ENCODE measurements around the gene ARID5A.
"Not testable (repeated sequence)": the region's sequence is repeated elsewhere in the genome, so short reads cannot be mapped to it uniquely, and the experiment has no call there.

The ARID5A gene

DNA sequence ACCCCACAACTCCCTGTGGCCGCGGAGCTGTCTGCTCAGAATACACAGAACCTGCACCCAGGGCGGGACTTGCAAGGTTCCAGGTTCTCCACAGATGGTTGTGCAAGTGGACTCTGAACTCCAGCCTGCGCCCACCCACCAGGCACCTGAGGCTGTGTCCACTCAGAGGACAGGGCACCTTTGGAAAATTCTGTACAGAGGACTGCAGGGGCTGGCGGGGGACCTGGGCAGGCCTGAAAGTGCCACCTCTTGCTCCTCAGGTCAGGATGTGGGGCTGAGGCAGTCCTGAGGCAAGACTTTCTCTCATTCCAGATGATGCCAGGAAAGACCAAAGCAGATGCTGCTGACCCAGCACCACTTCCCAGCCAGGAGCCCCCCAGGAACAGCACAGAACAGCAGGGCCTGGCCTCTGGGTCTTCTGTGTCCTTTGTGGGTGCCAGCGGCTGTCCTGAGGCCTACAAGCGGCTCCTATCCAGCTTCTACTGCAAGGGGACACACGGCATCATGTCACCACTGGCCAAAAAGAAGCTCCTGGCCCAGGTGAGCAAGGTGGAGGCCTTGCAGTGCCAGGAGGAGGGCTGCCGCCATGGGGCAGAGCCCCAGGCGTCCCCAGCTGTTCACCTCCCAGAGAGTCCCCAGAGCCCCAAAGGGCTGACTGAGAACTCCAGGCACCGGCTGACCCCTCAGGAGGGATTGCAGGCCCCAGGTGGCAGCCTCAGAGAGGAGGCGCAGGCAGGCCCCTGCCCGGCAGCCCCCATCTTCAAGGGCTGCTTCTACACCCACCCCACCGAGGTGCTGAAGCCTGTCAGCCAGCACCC is 14.4 kb downstream of the ARID5A start:
- Histone ChIP-seq H3K4me3 (ENCODE audit: insufficient read depth, low read depth, low read length) (no peak overlapping the region), H3K9me3 (ENCODE audit: control insufficient read depth, low read length) (no peaks in the 10 kb centered on the region), H3K27me3 (ENCODE audit: control insufficient read depth, insufficient read depth, low read length, poor library complexity, severe bottlenecking) (no peaks in the 10 kb centered on the region), H3K36me3 (ENCODE audit: control insufficient read depth, insufficient read depth, low read length) (no peaks in the 10 kb centered on the region), H3K4me1 (ENCODE audit: control insufficient read depth, insufficient read depth, low read length) (no peaks in the 10 kb centered on the region), H3K27ac (ENCODE audit: insufficient read depth, low read depth, low read length, poor library complexity, severe bottlenecking) (no peak overlapping the region)
- WGBS, 2 experiments, result 89 to 92% methylated on average over 14 of the region's 14 CpGs

DNA sequence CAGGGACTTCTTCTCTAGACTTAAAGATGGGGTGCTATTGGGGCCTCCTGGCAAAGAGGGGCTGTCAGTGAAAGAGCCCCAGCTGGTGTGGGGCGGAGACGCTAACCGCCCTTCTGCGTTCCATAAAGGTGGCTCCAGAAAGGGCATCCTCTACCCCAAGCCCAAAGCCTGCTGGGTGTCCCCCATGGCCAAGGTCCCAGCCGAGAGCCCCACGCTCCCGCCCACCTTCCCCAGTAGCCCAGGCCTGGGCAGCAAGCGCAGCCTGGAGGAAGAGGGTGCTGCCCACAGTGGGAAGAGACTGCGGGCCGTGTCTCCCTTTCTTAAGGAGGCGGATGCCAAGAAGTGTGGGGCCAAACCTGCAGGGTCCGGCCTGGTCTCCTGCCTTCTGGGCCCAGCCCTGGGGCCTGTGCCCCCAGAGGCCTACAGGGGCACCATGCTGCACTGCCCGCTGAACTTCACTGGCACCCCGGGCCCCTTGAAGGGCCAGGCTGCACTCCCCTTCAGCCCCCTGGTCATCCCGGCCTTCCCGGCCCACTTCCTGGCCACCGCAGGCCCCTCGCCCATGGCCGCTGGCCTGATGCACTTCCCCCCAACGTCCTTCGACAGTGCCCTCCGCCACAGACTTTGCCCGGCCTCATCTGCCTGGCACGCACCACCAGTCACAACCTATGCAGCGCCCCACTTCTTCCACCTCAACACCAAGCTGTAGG is 15.2 kb downstream of the ARID5A start:
- 94% methylated on average over 25 of the region's 25 CpGs for WGBS, 2 experiments
- no peak overlapping the region for H3K4me3 ChIP-seq (ENCODE audit: insufficient read depth, low read depth, low read length)
- no peaks in the 10 kb centered on the region for H3K36me3 ChIP-seq (ENCODE audit: control insufficient read depth, insufficient read depth, low read length)
- H3K27me3 ChIP-seq (ENCODE audit: control insufficient read depth, insufficient read depth, low read length, poor library complexity, severe bottlenecking), result no peaks in the 10 kb centered on the region
- H3K27ac ChIP-seq (ENCODE audit: insufficient read depth, low read depth, low read length, poor library complexity, severe bottlenecking), result no peak overlapping the region
- H3K4me1 ChIP-seq (ENCODE audit: control insufficient read depth, insufficient read depth, low read length), result no peaks in the 10 kb centered on the region
- H3K9me3 ChIP-seq (ENCODE audit: control insufficient read depth, low read length), result no peaks in the 10 kb centered on the region

DNA sequence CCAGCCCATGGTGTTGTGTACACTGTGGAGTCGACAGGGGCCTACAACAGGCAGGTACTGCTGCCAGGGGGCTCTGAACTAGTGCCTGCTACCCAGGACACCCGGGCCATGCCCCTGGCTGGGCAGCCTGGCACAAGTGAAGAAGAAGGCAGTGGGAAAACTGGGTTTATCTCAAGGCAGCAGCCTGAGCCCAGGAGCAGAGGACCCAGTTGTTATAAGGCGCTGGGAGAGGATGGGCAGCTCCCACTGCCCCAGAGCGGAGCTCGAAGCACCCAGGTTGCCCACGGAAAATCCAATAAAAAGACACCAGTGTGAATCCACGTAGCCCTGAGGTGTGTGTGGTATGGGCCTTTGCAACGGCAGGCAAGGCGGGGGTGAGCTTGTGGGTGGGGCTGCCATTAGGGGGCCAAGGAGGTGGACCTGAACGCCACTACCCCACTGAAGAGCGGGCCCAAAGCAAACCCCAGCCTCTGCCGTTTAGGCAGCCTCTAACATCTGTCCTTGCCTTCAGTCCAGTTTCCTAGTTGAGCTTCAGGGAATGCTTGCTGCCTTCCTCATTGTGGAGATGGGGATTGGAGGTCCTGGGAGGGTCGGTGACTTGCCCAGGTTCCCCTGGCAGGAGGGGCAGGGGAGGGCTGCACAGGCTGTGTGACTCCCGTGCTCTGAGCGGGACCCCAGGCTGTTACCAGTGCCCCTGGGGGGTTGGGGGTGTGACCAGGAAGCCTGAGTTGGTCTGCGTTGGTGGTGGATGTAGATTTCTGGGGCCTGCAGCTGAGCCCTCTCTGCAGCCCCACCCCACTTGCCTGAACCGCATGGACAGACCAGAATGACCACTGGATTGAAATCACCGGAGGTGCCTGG is 16.0 kb downstream of the ARID5A start:
- H3K27me3 ChIP-seq (ENCODE audit: control insufficient read depth, insufficient read depth, low read length, poor library complexity, severe bottlenecking), result no peaks in the 10 kb centered on the region
- H3K4me1 ChIP-seq (ENCODE audit: control insufficient read depth, insufficient read depth, low read length), result no peaks in the 10 kb centered on the region
- no peaks in the 10 kb centered on the region for H3K36me3 ChIP-seq (ENCODE audit: control insufficient read depth, insufficient read depth, low read length)
- H3K4me3 ChIP-seq (ENCODE audit: insufficient read depth, low read depth, low read length), result no peak overlapping the region
- no peaks in the 10 kb centered on the region for H3K9me3 ChIP-seq (ENCODE audit: control insufficient read depth, low read length)
- H3K27ac ChIP-seq (ENCODE audit: insufficient read depth, low read depth, low read length, poor library complexity, severe bottlenecking), result no peak overlapping the region
- 94 to 95% methylated on average over 18 of the region's 18 CpGs for WGBS, 2 experiments

DNA sequence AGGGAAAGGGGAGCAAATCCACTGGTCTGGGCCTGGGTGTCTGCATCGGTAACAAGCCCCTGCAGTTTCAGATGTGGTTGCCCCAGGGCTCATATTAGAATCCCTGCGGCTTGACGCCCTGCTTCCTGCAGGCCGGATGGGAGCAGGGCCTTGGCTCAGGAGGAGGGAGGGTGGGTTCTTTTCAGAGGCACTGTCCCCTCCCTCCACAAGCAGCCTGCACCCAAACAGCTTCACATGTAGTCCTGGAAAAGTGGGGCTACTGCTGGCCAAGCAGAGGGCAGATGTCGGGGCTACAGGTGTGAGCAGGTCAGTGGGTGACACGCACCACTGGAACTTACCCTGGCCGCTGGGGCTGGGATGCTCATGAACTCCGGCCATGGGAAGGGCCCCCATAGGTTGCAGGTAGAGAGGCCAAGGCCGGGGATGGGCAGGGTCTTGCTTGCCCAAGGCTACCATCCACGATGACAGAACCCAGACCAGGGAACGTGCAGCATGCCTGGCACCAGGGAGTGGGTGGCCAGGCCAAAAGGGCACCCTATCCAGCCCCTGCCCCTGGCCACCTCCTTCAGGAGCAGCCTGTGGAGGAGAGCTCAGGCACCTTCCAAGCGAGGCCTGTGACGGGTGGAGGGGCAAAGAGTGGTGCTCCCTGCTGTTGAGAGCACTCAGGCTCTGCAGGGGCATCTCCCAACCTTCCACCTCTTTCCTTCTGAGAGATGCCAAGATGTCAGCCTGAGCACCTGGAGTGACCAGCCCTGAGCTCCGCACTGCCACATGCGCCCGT is 16.8 kb downstream of the ARID5A start:
- Histone ChIP-seq H3K36me3 (ENCODE audit: control insufficient read depth, insufficient read depth, low read length) (no peaks in the 10 kb centered on the region), H3K27ac (ENCODE audit: insufficient read depth, low read depth, low read length, poor library complexity, severe bottlenecking) (no peak overlapping the region), H3K4me1 (ENCODE audit: control insufficient read depth, insufficient read depth, low read length) (no peaks in the 10 kb centered on the region), H3K9me3 (ENCODE audit: control insufficient read depth, low read length) (no peaks in the 10 kb centered on the region), H3K27me3 (ENCODE audit: control insufficient read depth, insufficient read depth, low read length, poor library complexity, severe bottlenecking) (no peaks in the 10 kb centered on the region), H3K4me3 (ENCODE audit: insufficient read depth, low read depth, low read length) (no peak overlapping the region)
- WGBS, 2 experiments, result 93 to 95% methylated on average over 16 of the region's 16 CpGs

DNA sequence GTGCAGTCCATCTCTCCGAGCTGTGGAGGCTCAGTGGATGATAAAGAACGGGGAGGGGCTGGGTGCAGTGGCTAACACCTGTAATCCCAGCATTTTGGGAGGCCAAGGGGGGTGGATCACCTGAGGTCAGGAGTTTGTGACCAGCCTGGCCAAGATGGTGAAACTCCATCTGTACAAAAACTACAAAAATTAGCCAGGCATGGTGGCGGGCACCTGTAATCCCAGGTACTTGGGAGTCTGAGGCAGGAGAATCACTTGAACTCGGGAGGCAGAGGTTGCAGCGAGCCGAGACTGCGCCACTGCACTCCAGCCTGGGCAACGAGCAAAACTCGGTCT is 17.4 kb downstream of the ARID5A start:
- H3K27me3 ChIP-seq (ENCODE audit: control insufficient read depth, insufficient read depth, low read length, poor library complexity, severe bottlenecking); H3K4me1 ChIP-seq (ENCODE audit: control insufficient read depth, insufficient read depth, low read length); H3K27ac ChIP-seq (ENCODE audit: insufficient read depth, low read depth, low read length, poor library complexity, severe bottlenecking); H3K9me3 ChIP-seq (ENCODE audit: control insufficient read depth, low read length); H3K36me3 ChIP-seq (ENCODE audit: control insufficient read depth, insufficient read depth, low read length); H3K4me3 ChIP-seq (ENCODE audit: insufficient read depth, low read depth, low read length): not testable (repeated sequence)
- WGBS, 2 experiments, result 73 to 74% methylated on average over 9 of the region's 9 CpGs

DNA sequence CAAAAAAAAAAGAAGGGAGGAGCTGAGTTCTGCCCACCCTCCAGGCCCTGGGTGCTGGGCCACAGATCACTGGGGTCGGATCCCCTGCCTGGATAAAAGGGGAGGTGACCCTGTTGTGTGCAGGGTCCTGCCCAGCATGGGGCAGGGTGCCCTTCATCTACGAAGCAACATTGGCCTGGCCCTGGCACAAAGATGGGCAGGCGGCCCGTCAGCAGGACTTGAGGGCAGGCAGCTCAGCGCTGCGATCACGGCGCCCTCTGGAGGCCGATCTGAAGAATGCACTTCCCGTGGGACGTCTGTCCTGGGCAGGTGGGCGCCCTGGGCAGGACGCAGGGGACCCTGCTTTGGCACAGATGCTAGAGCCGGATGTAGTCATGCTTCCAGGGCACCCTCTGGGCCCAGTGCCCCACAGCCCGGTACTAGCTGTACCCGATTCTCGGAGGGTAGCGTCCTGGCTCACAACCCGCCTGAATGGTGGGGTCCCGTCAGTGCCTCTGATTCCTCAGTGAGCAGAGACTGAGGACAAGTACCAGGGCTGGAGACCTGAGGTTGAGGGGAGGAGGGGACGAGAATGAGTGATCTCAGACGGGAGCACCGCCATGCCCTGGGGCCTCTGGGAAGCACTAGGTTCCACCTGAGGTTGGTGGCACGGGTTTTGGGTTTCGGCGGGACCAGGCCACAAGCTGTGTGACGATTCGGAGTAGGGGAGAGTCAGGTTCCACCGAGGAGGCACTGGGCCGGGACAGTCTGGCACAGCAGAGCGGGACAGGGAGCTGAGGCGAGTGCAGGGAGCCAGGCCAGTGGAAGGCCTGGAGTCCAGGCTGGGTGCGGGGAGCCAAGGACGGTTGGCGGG is 18.0 kb downstream of the ARID5A start:
- Histone ChIP-seq H3K9me3 (ENCODE audit: control insufficient read depth, low read length) (no peaks in the 10 kb centered on the region), H3K4me3 (ENCODE audit: insufficient read depth, low read depth, low read length) (no peak overlapping the region), H3K27ac (ENCODE audit: insufficient read depth, low read depth, low read length, poor library complexity, severe bottlenecking) (no peak overlapping the region), H3K36me3 (ENCODE audit: control insufficient read depth, insufficient read depth, low read length) (no peaks in the 10 kb centered on the region), H3K4me1 (ENCODE audit: control insufficient read depth, insufficient read depth, low read length) (no peaks in the 10 kb centered on the region), H3K27me3 (ENCODE audit: control insufficient read depth, insufficient read depth, low read length, poor library complexity, severe bottlenecking) (no peaks in the 10 kb centered on the region)
- 54 to 55% methylated on average over 35 of the region's 35 CpGs for WGBS, 2 experiments

DNA sequence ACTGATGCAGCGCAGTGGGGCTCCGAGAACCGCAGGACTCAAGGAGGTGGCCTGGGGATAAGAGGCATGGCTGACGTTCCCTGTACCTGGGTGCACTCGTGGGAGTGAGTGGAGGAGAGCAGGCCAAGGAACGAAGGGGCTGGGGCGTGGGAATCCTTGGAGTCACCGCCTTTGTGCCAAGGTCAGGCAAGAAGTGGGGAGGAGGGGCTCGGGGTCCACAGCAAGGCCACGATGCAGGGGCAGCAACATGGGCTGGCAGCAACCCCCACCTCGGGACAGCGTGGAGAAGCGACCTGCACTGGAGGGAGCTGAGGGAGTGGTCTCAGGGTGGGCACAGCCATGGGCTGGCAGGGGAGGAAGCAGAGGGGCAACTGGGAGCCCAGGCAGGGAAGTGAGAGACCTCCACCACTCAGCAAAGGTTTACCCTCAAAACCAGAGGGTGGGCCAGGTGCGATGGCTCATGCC is 18.6 kb downstream of the ARID5A start:
- H3K9me3 ChIP-seq (ENCODE audit: control insufficient read depth, low read length), result no peaks in the 10 kb centered on the region
- no peaks in the 10 kb centered on the region for H3K27me3 ChIP-seq (ENCODE audit: control insufficient read depth, insufficient read depth, low read length, poor library complexity, severe bottlenecking)
- H3K27ac ChIP-seq (ENCODE audit: insufficient read depth, low read depth, low read length, poor library complexity, severe bottlenecking), result no peak overlapping the region
- no peak overlapping the region for H3K4me3 ChIP-seq (ENCODE audit: insufficient read depth, low read depth, low read length)
- H3K36me3 ChIP-seq (ENCODE audit: control insufficient read depth, insufficient read depth, low read length), result no peaks in the 10 kb centered on the region
- WGBS, 2 experiments, result 92% methylated on average over 14 of the region's 14 CpGs
- no peaks in the 10 kb centered on the region for H3K4me1 ChIP-seq (ENCODE audit: control insufficient read depth, insufficient read depth, low read length)

DNA sequence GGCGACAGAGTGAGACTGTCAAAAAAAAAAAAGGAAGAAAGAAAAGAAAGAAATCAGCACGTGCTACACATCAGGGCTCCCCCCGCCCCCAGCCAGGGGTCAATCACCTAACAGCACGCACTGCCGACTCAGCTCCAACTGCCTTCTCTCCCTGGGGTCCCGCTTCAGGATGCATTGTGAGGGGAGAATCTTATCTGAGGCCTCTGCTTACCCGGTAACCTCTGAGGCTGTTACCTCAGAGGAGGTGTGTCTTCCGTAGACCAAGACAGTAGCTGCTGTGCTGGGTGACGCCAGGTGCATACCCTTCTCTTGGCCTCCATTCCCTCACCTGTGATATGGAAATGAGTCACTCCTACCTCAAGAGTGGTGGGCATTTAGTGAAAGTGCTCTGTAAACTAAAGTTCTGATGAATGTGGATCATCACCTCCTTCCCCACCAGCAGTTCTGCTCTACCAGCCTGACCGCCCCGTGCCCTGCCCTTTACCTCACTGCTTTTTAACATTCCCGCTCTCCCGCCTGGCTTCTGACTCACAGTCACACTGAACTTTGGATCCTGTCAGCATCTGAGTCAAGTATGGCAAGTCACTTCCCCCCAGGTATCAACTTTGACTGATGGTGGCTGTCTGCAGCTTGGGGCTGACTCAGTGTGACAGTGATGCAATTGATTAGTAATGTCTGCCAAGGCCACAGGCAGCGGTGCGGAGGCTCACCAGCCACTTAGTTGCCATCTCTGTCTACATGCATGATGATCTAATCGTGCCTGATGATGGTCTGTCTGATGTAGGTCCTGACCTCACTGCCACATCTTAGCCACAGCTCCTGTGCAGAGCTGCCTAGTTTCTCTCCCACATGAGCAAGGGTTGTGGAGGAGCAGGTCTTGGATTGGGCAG is 20.1 kb downstream of the ARID5A start:
- Histone ChIP-seq H3K36me3 (ENCODE audit: control insufficient read depth, insufficient read depth, low read length) (no peaks in the 10 kb centered on the region), H3K27ac (ENCODE audit: insufficient read depth, low read depth, low read length, poor library complexity, severe bottlenecking) (no peak overlapping the region), H3K4me1 (ENCODE audit: control insufficient read depth, insufficient read depth, low read length) (no peaks in the 10 kb centered on the region), H3K9me3 (ENCODE audit: control insufficient read depth, low read length) (no peaks in the 10 kb centered on the region), H3K27me3 (ENCODE audit: control insufficient read depth, insufficient read depth, low read length, poor library complexity, severe bottlenecking) (no peaks in the 10 kb centered on the region), H3K4me3 (ENCODE audit: insufficient read depth, low read depth, low read length) (no peak overlapping the region)
- 87 to 89% methylated on average over 16 of the region's 16 CpGs for WGBS, 2 experiments

All from ectodermal cell (in vitro differentiated cells).